ENCODE results near the gene SSC5D.

- TF ChIP-seq, protein P1, sequence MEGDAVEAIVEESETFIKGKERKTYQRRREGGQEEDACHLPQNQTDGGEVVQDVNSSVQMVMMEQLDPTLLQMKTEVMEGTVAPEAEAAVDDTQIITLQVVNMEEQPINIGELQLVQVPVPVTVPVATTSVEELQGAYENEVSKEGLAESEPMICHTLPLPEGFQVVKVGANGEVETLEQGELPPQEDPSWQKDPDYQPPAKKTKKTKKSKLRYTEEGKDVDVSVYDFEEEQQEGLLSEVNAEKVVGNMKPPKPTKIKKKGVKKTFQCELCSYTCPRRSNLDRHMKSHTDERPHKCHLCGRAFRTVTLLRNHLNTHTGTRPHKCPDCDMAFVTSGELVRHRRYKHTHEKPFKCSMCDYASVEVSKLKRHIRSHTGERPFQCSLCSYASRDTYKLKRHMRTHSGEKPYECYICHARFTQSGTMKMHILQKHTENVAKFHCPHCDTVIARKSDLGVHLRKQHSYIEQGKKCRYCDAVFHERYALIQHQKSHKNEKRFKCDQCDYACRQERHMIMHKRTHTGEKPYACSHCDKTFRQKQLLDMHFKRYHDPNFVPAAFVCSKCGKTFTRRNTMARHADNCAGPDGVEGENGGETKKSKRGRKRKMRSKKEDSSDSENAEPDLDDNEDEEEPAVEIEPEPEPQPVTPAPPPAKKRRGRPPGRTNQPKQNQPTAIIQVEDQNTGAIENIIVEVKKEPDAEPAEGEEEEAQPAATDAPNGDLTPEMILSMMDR (IDR thresholded peaks at IDR 0.05) = no peak
- TF ChIP-seq POLR2A (IDR thresholded peaks at IDR 0.05) (no peak), POLR2AphosphoS5 (IDR thresholded peaks at IDR 0.05; ENCODE audit: insufficient read depth in 1 of 2, low read depth in 1 of 2) (no peak)
Measured at GRCh38 chr19:55543567-55543966, 55.3 kb downstream of the SSC5D start.

Data from vagina (tissue), 2 donors.